Measurements from ENCODE around the gene NCOA5. TPM values are rescaled to one million over a fixed set of nuclear protein-coding genes. Genes with fewer than 3 reads are reported as not detected.

NCOA5 gene
- total and polyA plus RNA-seq, 4 donors: 3.2 to 10.4 (median 8.7) TPM

- no peak overlapping the region for H3K27ac ChIP-seq (ENCODE audit: low read depth in 1 of 2, low read length in 2 of 2)
- H3K36me3 ChIP-seq (ENCODE audit: control insufficient read depth in 4 of 4, insufficient read depth in 3 of 4, low read depth in 1 of 4, low read length in 3 of 4): no peaks in the 10 kb centered on the region
- H3K4me1 ChIP-seq (ENCODE audit: control insufficient read depth in 4 of 4, insufficient read depth in 4 of 4, low read length in 3 of 4): no peaks in the 10 kb centered on the region
- H3K9me3 ChIP-seq (ENCODE audit: control insufficient read depth in 4 of 4, low read length in 3 of 4): peaks cover 0 to 3% (median 0%) of the 10 kb centered on the region in 4 donors
- 86% methylated on average over 14 of the region's 14 CpGs for WGBS
- DNase-seq (ENCODE audit: low spot score): no peak
- H3K4me3 ChIP-seq (ENCODE audit: low read depth in 1 of 3, low read length in 3 of 3): no peak overlapping the region
- peaks cover 0 to 3% (median 0%) of the 10 kb centered on the region in 4 donors for H3K27me3 ChIP-seq (ENCODE audit: control insufficient read depth in 4 of 4, insufficient read depth in 4 of 4, low read length in 3 of 4)
- TF ChIP-seq RAD21 (IDR thresholded peaks at IDR 0.05): no peak
- TF ChIP-seq GABPA (IDR thresholded peaks at IDR 0.05 in 1 of 2, conservative IDR thresholded peaks at IDR 0.05 in 1 of 2): no peak
- no peak for TF ChIP-seq RXRA (IDR thresholded peaks at IDR 0.05)
- TF ChIP-seq REST (IDR thresholded peaks at IDR 0.05): no peak
- TF ChIP-seq FOXA1 (IDR thresholded peaks at IDR 0.05): no peak
- H3K9ac ChIP-seq (ENCODE audit: low read depth in 1 of 2, low read length in 2 of 2): no peak overlapping the region
Observed at GRCh38 chr20:46108976-46109375, 19.2 kb upstream of the NCOA5 start.

GRCh38 chr20:46108435-46108841 lies 18.7 kb upstream of the NCOA5 start:
- no peak overlapping the region for H3K9ac ChIP-seq (ENCODE audit: low read depth in 1 of 2, low read length in 2 of 2)
- H3K27me3 ChIP-seq (ENCODE audit: control insufficient read depth in 4 of 4, insufficient read depth in 4 of 4, low read length in 3 of 4): peaks cover 0 to 3% (median 0%) of the 10 kb centered on the region in 4 donors
- H3K4me1 ChIP-seq (ENCODE audit: control insufficient read depth in 4 of 4, insufficient read depth in 4 of 4, low read length in 3 of 4): no peaks in the 10 kb centered on the region
- WGBS: 63% methylated on average over 5 of the region's 5 CpGs
- peaks cover 0 to 3% (median 0%) of the 10 kb centered on the region in 4 donors for H3K9me3 ChIP-seq (ENCODE audit: control insufficient read depth in 4 of 4, low read length in 3 of 4)
- no peak overlapping the region for H3K27ac ChIP-seq (ENCODE audit: low read depth in 1 of 2, low read length in 2 of 2)
- no peaks in the 10 kb centered on the region for H3K36me3 ChIP-seq (ENCODE audit: control insufficient read depth in 4 of 4, insufficient read depth in 3 of 4, low read depth in 1 of 4, low read length in 3 of 4)
- DNase-seq (ENCODE audit: low spot score): no peak
- no peak for TF ChIP-seq CTCF (IDR thresholded peaks at IDR 0.05; ENCODE audit: low read depth, low read length, missing input control)
- no peak for TF ChIP-seq HNF4A (conservative IDR thresholded peaks at IDR 0.05)
- TF ChIP-seq MAX (IDR thresholded peaks at IDR 0.05): no peak
- TF ChIP-seq REST (IDR thresholded peaks at IDR 0.05): no peak
- no peak for TF ChIP-seq RXRA (IDR thresholded peaks at IDR 0.05)
- no peak for TF ChIP-seq ZBTB33 (IDR thresholded peaks at IDR 0.05)
- no peak for TF ChIP-seq ATF3 (IDR thresholded peaks at IDR 0.05)
- no peak for TF ChIP-seq TAF1 (conservative IDR thresholded peaks at IDR 0.05)
- TF ChIP-seq NR2F2 (IDR thresholded peaks at IDR 0.05): no peak
- H3K4me3 ChIP-seq (ENCODE audit: low read depth in 1 of 3, low read length in 3 of 3): no peak overlapping the region
